HFF-Myc (cell line): ENCODE results near the gene CNTN2.
A peak's percentile ranks its signal among the peaks of the same experiment; 100 is the strongest.

ENCODE experiments used
- DNase-seq: peaks from one replicate; pipeline ENCODE4 v3.0.0-alpha.2; 2011; ENCODE audit warnings: low read depth; ENCODE audit errors: extremely low read depth
- H3K4me3 ChIP-seq: replicated peaks from 2 replicates; pipeline ENCODE4 v1.5.1; 2011; ENCODE audit warnings: low read depth, mild to moderate bottlenecking, control low read depth, low read length
- TF ChIP-seq, protein P1 (sequence below): IDR thresholded peaks from 2 replicates; pipeline ENCODE4 v1.5.1; 2012; ENCODE audit warnings: mild to moderate bottlenecking, low read depth, low read length, control low read depth; ENCODE audit errors: missing control alignments

CNTN2 gene

DNA sequence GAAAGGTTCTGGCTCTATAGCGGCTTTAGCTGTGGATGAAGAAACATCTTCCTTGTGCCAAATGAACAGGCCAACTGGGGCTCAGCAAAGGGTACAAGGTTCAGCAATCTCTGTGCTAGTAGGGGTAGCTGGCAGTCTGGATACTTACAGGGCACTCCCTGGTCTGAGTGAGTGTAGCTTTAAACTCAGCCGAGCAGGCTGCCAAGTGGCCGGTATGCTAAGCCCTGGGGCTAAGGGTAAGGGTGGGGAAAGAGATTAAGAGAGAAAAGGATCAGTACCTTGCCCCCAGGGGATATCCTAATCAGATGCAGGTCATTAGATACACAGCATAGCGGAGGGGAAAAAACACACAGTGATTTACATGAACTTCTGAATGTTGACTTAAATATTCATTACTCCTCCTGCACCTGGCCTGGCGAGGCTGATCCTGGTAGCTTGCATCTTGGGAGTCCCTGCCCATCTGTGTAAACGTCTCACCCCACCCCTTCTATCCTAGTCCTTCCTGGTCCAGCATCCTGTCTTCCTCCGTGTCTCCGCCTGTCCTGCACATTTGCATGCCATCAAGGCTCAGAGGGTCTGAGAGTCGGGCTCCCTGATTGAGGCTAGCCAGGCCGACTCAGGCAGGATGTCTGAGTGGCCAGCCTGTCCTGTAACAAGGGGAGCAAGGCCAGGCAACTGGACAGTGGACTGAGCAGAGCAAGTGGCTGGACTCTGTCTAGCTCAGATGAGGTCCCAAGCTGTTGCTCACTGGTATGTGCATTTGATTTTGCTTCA, 39.5 kb upstream of the CNTN2 start:
- no peak overlapping the region for H3K4me3 ChIP-seq
- TF ChIP-seq, protein P1, sequence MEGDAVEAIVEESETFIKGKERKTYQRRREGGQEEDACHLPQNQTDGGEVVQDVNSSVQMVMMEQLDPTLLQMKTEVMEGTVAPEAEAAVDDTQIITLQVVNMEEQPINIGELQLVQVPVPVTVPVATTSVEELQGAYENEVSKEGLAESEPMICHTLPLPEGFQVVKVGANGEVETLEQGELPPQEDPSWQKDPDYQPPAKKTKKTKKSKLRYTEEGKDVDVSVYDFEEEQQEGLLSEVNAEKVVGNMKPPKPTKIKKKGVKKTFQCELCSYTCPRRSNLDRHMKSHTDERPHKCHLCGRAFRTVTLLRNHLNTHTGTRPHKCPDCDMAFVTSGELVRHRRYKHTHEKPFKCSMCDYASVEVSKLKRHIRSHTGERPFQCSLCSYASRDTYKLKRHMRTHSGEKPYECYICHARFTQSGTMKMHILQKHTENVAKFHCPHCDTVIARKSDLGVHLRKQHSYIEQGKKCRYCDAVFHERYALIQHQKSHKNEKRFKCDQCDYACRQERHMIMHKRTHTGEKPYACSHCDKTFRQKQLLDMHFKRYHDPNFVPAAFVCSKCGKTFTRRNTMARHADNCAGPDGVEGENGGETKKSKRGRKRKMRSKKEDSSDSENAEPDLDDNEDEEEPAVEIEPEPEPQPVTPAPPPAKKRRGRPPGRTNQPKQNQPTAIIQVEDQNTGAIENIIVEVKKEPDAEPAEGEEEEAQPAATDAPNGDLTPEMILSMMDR: no peak
- no peak for DNase-seq

DNA sequence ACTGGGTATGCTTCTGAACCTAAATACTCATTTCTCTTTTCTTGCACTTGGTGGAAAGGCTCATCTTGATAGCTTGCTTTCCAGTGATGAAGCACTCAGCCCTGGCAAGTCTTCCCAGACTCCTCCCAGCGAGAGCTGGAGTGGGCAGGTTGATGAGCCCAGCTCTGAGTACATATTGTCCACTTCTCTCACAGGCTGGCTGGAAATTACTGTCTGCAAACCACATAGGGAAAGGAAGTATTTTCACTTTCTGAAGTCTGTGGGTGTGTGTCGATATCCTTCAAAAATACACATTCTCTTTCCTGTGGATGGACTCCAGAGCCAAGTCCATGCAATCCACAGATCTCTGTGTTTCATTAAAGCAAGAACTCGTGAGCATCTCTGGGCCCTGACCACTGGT, 38.7 kb upstream of the CNTN2 start:
- TF ChIP-seq, protein P1: no peak
- H3K4me3 ChIP-seq: no peak overlapping the region
- DNase-seq: no peak

DNA sequence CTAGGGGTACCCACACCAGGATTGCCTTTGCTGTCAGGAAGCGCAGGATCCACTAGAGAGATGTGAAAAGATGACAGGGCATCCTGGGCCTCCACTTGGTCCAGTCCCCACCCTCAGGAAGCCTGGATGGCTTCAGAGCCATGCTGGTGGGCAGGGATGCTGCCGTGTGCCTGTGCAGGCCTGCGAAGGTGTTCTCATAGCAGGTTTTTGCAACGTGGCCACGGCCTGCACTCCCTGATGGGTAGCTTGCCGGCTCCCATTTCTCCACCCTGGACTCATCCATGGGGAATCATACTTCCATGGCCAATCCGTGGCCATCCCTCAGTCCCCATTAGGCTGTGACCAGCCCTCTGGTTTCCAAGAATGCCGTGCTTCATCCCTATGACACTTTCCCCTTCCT, 34.1 kb upstream of the CNTN2 start:
- no peak for DNase-seq
- no peak overlapping the region for H3K4me3 ChIP-seq
- TF ChIP-seq, protein P1: no peak

DNA sequence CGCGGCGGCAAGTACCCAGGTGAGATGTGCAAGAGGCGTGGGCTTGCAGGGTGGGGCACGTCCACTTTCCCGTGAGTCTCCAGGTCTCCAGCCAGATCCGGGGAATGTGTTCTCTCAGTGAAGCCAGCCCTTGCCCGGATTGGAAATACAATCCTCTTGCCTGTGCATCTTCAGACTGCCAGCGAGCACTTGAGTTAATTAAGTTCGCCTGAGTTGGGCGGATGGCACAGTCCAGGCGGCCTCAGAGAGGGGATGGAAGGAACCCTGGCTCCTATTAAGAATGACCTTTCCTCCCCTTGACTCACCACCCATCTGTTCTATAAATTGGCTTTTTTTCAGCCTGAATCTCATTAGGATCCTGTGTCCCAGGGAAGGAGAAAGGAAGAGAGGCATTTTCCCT, 33.3 kb upstream of the CNTN2 start:
- no peak overlapping the region for H3K4me3 ChIP-seq
- TF ChIP-seq, protein P1: no peak
- DNase-seq: no peak

DNA sequence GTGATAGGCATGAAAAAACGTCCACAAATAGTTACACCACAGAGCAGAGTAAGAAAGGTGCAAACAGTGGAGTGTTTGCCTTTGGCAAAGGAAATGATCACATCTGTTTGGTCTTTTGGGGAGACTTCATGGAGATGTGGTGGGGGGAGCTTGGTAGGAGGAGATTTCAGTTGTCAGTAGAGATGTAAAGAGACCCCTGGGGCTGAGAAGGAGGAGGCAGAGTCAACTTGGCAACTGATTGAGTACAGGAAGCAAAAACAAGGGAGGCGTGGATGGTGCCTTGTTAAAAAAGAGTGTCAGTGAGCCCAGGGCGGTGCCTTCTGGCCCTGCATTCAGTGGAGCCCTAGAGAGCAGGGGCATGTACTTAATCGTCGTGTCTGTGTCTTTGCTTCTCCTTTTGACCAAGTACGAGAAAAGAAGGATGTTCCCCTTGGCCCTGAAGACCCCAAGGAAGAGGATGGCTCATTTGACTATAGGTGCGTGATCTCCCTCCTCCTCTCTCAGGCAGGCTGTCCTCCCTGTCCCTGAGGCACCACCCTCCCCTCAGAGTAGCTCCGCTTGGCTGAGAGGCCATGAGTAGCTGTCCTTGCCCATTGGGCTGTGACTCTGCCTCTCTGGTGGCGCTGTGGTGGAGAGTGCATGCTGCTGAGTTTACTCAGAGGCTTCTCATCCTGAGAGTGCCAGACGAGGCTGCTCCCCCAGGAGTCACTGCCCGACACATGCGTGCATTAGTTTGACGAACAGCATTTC, 30.4 kb upstream of the CNTN2 start:
- DNase-seq: no peak
- H3K4me3 ChIP-seq: no peak overlapping the region
- TF ChIP-seq, protein P1: no peak

DNA sequence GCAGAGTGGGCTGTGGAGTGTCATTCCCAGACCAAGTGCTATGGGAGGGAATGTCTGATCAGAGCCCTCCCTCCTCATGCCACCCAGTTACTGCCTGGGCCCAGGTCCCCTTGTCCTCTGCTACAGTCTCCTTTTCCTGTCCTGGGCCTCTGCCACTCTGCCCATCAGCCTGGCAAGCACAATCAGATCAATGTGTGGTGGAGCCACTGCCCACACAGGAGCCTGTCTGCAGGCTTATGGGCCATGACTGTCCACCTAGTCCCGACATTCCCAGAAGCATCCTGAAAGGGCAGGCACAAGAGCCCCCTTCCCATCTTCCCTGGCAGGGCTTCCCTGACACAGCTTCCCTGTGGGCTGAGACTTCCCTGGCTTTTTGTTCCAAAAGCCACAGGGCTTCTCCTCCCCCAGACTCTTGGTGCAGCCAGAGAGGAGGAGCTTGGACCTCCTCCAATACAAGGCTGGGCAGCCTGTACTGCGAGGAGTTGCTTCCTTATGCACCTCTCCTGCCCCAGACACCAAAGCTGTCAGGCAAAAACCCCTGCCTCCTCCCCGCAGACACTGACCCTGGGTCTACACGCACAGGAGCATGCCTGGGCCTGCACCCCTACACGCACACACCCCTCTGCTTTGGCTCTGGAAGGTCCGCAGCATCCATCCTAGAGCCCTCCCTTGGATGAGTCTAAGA, 29.2 kb upstream of the CNTN2 start:
- TF ChIP-seq, protein P1: no peak
- peak; percentile 1 for DNase-seq
- no peak overlapping the region for H3K4me3 ChIP-seq
